GM19452 (cell line): ENCODE measurements around the gene RAD51B.
"Not testable (repeated sequence)": the region's sequence is repeated elsewhere in the genome, so short reads cannot be mapped to it uniquely, and the experiment has no call there.

Source experiments
- ATAC-seq: cut with Tn5 transposase; IDR thresholded peaks from one replicate; pipeline ENCODE4 v1.9.1; 2021; ENCODE audit not compliant: unreplicated experiment

RAD51B gene

DNA sequence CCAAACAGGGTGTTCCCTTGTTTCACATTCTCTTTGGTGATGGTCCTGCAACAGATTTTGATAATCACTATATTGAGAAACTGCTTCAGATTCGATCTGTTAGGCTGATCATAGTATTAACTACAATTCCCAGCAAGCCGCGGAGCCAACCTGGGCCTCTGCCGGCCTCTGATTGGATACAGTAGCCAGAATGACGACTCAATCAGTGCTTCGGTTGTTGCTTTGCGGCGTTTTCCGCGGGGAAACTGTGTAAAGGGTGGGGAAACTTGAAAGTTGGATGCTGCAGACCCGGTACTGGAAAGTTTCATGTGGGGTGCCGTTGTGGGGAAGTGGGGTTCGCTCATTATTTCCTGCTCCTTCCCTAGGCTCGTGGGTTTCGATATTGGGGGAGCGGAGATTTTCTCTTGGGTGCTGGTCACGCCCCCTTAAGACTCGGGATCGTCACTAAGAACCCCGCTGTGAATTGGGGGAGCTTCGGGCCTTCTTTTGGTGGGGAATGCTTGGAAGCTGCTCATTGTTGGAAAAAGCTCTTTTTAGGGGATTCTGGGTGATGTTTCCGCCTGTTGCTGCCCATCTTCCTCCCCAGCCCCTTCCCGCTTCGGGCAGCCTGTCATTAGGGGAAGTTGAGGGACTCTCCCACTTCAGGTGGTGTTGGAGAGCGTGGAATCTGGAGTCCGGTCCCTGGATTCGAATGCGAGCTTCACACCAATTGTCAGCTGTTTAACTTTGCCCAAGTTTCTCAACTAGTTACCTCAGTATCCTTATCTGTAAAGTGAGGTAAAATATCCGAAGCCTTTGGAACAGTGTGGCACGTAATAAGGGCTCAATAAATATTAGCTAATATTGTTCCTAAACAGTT is at the start of gene RAD51B:
TSS of gene RAD51B (plus strand) at position 217 of the 859 bp plus-strand sequence.
- peak; percentile 65 for ATAC-seq

DNA sequence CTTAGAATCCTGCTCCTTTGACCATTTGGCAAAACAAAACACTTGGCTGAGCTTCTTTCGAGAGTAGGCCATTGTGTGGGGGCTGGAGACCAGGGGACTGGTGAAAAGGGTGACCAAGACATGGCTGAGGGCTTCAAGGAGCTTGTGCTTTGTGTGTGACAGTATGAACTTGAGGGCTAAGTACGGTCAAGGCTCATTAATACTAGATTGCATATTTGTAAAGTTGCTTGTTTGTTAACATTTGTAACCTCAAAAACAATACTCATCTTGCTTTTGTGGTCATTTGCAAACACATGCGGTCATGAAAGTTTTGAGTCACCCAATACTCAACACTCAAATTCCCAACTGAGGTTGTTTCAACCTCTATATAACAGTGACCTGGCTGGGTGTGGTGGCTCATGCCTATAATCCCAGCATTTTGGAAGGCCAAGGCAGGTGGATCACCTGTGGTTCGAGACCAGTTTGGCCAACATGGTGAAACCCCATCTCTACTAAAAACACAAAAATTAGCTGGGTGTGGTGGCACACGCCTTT is 45.7 kb upstream of the RAD51B start:
- ATAC-seq = no peak

DNA sequence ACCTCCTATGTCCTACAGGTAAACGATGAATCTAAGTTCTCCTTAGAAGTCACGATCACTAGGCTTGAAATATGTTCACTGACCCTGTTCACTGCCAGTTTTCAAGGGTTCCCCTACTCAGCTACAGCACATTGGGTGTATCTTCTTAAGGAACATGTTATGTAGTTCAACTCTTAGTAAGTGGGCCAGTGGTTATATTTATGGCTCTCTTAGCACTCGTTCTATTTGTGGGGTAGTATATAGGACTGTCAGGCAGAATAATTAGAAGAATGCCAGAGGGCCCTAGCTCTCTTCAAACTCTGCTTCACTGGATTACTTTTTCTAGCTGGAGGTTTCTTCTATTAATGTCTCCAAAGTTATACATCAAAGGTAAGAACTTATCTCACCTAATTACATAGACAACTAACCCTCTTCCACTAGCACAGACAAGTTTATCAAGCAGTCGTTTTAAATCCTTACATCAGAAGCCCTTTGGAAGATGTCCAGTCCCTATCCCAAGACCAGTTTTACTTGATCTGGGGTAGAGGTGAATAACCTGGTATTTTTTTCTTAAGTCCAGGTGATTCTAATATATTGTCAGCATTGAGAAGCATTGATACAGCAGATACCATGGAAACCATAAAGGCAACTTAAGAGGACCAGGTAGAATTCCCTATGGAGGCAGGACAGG is 42.8 kb upstream of the RAD51B start:
- no peak for ATAC-seq

DNA sequence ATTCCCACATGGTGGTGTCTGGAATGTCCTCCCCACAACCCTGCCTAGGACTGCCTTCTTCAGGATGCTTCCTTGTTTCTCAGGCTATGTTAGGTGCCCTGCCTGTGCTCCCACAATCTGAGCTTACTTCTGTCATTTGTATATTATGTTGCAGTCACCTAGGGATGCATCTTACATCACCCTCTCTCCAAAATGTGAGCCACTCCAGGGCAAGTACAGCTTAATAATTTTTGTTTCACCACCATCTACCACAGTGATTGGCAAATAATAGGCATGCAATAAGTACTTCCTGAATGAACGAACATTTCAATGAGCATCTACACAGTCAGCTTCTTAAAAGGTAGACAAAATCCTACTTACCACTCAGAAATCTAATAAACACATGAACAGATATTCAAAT is 40.8 kb upstream of the RAD51B start:
- no peak for ATAC-seq

DNA sequence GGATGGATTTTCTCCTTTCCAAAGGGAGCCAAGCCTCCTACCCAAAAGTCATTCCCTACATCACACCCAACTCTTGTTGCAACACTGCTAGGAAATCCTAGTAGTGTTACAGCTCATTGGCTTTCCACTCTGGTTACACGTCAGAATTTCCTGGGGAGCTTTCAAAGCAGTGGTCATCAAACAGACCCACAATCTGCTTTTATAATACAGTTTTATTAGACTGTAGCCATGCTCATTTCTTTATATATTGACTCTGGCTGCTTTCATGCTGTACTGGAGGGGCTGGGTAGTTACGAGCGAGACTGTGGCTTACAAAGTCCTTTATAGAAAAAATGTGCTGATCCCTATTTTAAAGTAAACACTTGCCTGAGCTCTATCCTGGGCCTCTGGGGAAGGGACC is 37.5 kb upstream of the RAD51B start:
- no peak for ATAC-seq

DNA sequence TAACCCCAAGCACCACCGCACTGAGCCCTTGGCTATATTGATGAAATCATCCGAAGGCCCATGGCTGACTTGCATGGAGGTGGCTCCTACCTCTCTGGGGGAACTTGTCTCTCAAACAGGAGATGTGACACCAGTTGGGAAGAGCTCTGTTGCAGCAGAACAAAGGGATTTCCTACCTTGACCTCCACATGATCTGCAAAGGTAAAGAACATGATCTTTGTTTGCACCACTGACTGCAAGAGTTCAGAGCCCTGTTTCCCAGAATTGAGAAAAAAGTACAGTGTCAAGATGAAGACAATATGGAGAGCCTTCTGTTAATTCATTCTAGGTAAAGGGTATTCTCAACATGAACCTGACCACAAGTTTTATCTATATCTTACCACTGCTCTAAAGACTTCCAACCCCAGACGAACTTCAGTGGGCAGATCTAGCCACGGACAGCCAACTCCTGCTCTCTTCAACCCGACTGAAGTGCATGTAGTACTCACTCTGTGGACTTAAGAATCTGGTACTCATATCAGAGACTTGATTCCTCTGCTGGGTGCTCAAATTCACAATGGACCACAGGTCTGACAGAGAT is 35.2 kb upstream of the RAD51B start:
- no peak for ATAC-seq

GRCh38 chr14:67785270-67786109 is 34.1 kb upstream of the RAD51B start:
- ATAC-seq = no peak

GRCh38 chr14:67787673-67788072 is 31.9 kb upstream of the RAD51B start:
- no peak for ATAC-seq

- no peak for ATAC-seq
These were observed 20.8 kb upstream of the RAD51B start for GRCh38 chr14:67798731-67799130.

DNA sequence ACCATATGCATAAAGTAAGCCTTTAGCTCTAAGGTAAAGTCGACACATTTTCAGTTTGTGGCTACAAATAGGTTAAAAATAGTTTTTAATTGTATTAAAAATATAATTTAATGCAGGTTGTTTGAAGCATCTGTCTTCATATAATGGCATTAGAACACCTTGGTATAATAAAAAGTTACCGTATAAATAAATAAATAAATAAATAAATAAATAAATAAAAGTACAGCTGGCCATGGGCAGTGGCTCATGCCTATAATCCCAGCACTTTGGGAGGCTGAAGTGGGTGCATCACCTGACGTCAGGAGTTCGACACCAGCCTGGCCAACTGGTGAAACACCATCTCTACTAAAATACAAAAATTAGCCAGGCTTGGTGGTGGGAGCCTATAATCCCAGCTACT is 18.8 kb upstream of the RAD51B start:
- ATAC-seq = no peak

- no peak for ATAC-seq
These were observed 13.3 kb upstream of the RAD51B start for GRCh38 chr14:67806246-67806645.

- ATAC-seq = no peak
These were observed 4.8 kb upstream of the RAD51B start for GRCh38 chr14:67814821-67815220.

DNA sequence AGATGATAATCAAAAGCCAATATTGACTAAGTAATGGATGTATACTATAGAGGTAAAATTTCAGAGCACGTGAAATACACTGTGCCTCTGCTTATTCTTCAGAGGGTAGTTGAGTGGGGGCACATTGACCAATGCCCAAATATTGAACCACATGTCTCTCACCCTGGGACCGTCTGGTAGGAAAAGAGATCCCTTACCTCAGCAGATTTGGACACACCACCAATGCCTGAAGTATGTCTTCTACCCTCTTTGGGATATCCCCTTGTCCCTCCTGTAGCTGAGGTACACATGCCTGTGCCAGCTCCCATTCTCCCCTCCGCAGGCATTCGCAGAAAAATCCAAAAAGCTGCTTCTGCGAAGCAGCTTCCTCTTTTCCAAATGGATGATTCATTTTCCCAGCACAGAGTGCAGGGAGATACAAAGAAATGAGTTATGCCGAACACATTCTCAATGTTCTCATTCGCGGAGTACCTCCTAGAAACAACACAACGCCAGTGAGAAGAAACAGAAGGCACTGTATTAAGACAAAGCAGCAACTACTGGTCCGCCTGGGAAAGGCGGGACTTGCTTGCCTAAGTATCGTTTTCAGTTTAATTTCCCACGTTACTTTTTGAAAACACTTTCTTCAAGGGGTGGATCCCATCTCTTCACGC is 3.9 kb upstream of the RAD51B start:
- no peak for ATAC-seq

DNA sequence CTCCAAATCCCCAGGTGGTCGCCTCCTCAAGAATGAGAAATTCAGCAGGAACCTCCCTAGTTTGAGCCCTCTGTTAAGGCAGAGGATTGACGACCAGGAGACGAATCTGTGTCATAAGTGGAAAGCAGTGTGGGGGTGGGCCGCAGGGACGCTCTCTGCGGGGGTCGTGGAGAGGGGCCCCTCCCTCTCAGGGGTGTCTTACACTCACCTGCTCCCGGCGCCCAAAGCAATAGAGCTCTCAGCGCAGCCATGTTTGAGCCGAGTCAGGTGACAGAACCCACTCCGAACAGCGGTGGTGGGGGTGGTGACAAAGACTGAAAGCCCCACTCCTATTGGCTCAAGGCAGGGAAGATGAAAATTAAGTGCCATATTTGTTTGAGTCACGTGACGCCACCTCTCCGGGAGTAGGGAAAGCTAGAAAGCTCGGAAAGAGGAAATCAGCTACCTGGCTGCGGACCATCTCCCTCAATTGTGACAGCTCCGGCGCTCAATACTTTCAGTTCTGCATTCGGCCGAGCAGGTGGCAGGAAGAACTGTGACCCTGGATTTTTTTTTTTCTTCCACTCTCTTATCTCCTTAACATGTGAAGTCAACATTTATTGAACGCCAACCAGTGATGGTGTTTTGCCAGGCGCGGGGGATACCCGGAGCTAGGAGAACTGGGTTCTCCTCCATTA is 3.1 kb upstream of the RAD51B start, which contains the start of gene ZFYVE26:
TSS of gene ZFYVE26 (minus strand) at position 265 of the 677 bp plus-strand sequence. CDS start 627 bp downstream, outside the sequence.
- ATAC-seq = peak; percentile 75

DNA sequence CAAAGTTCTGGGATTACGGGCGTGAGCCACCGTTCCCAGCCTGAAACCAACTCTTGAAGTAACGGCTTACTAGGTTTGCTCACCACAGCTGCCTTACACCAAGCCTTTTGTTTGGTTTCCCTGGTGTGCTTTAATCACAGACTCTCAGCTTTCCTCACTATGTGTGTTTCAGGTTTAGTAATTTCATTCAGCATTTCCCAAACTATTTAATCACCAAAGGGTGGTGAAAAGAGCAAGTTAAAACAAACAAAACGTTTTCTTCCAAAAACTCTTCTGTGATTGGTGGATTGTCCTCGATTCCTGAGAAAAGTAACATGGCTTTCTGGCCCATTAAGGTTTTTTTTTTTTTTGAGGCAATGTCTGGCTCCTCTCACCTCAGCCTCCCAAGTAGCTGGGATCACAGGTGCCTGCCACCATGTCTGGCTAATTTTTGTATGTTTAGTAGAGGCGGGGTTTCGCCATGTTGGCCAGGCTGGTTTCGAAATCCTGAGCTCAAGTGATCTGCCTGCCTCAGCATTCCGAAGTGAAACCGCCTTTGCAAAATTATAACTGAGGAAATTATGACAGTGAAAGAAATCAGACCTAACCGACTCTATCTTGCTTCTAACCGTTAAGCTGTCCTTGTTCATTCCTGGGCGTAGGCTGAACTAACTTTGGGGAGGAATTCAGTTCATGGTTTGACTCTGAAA is 1.7 kb upstream of the RAD51B start:
- no peak for ATAC-seq

- not testable (repeated sequence) for ATAC-seq
These were observed 1.1 kb upstream of the RAD51B start for GRCh38 chr14:67818476-67818875.

GRCh38 chr14:67820428-67820971 is 921 bp downstream of the RAD51B start:
- no peak for ATAC-seq

DNA sequence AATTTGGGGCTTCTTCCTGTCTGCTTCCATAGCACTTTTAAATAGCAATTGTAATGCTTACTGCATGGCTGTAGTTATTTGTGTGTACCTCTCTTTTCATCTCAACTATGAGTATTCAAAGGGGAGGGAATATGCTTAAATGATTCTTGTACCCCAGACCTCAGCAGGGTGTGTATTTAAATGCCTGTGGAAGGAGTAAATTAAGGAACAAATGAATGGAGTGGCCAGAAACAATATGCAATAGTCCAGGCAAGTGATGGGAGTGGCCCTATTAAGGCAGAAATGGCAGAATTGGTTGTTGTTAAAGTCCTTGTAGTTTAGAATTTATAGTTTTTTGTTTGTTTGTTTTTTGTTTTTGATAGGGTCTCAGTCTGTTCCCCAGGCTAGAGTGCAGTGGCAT is 1.5 kb downstream of the RAD51B start:
- no peak for ATAC-seq

DNA sequence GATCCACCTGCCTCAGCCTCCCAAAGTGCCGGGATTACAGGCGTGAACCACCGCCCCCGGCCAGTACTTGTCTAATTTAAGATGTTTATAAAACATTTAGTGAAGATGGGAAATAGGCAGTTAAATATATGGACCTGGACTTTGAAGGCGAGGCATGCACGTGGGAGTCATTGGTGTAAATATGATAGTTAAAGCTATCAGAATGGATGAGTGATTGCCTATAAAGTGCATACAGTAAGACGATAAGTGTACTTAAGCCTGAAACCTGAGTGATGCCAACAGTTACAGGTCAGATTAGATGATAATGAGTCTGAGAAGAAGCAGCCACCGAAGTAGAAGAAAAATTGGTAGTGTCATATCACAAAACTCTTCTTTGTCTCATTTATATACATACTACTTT is 11.5 kb downstream of the RAD51B start:
- ATAC-seq = no peak
